ENCODE measurements around the gene RELB. TPM values are rescaled to one million over a fixed set of nuclear protein-coding genes. Genes with fewer than 3 reads are reported as not detected.

RELB gene
- total and polyA plus RNA-seq, 9 of the 15 experiments (the other 6 are each of a cell fraction or from before 2014, with no cell fraction given) = 0.15 to 1.1 (median 0.28) TPM; not detected in 2

GRCh38 chr19:45079911-45080370, 78.7 kb downstream of the RELB start:
- FAIRE-seq (no peak), ATAC-seq (no peak), DNase-seq (ENCODE audit: extremely low read depth in 1 of 4, low spot score in 3 of 4) (peak in 2 of 4 experiments; percentile 34 to 41)
- WGBS (ENCODE audit: insufficient coverage, low coverage, missing lambda C conversion rate) = 0% methylated on average over 6 of the region's 6 CpGs
- BruUV-seq (replicated peaks) = no TSS peak
- Histone ChIP-seq H3K9me3 (replicated peaks; ENCODE audit: control insufficient read depth, insufficient read depth, low read depth, low read length) (no peaks in the 10 kb centered on the region), H3K27ac (ENCODE audit: extremely low read depth, low read depth, low read length) (peak overlapping the region; percentile 90), H3K4me2 (ENCODE audit: insufficient read depth, low read length) (peak overlapping the region; percentile 89), H3K4me1 (replicated peaks in 1 of 2; ENCODE audit: control insufficient read depth in 2 of 2, insufficient read depth in 2 of 2, low read length in 2 of 2) (peaks cover 23 to 46% of the 10 kb centered on the region in 2 experiments), H3K79me2 (ENCODE audit: control insufficient read depth, insufficient read depth, low read length) (peaks cover 66% of the 10 kb centered on the region), H3K9ac (ENCODE audit: insufficient read depth in 1 of 2, low read depth in 2 of 2, low read length in 2 of 2) (peak overlapping the region; percentile 97 to 100), H2AFZ (ENCODE audit: low read depth, low read length) (no peak overlapping the region), H4K20me1 (replicated peaks; ENCODE audit: control insufficient read depth, insufficient read depth, low read length) (no peaks in the 10 kb centered on the region; the same call in 1 of the 2 replicates), H3K4me3 (peak overlapping the region; percentile 92), H3K27me3 (ENCODE audit: control insufficient read depth in 2 of 2, insufficient read depth in 2 of 2, low read length in 2 of 2) (no peaks in the 10 kb centered on the region), H3K9me1 (ENCODE audit: control insufficient read depth, insufficient read depth, low read length) (no peaks in the 10 kb centered on the region), H3K36me3 (ENCODE audit: control insufficient read depth, insufficient read depth, low read length) (peaks cover 34% of the 10 kb centered on the region; the same call in 2 of the 3 replicates)
- CTCF ChIA-PET (ENCODE audit: low intra/inter-chr PET ratio) = interaction anchor here (0.5 to 0.6 kb wide), 2 partner anchors 99 to 260 kb away, joined by 3 to 4 read pairs; partner anchors contain the start of gene KLC3
- in situ Hi-C loops (cut with MboI) (no loop called here), intact Hi-C loops (cut with micrococcal nuclease) (no loop called here)
- POLR2A ChIA-PET = interaction anchor here (0.7 to 0.9 kb wide), 2 partner anchors 13 to 112 kb away, joined by 3 read pairs; no protein-coding TSS in a partner anchor
- TF ChIP-seq TFAP4 (CRISPR knock-in tag; IDR thresholded peaks at IDR 0.05; ENCODE audit: borderline replicate concordance) = peak; percentile 69
- TF ChIP-seq, protein P1, sequence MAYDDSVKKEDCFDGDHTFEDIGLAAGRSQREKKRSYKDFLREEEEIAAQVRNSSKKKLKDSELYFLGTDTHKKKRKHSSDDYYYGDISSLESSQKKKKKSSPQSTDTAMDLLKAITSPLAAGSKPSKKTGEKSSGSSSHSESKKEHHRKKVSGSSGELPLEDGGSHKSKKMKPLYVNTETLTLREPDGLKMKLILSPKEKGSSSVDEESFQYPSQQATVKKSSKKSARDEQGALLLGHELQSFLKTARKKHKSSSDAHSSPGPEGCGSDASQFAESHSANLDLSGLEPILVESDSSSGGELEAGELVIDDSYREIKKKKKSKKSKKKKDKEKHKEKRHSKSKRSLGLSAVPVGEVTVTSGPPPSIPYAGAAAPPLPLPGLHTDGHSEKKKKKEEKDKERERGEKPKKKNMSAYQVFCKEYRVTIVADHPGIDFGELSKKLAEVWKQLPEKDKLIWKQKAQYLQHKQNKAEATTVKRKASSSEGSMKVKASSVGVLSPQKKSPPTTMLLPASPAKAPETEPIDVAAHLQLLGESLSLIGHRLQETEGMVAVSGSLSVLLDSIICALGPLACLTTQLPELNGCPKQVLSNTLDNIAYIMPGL (CRISPR knock-in tag; IDR thresholded peaks at IDR 0.05) = no peak
- no peak for TF ChIP-seq ZNF24 (IDR thresholded peaks at IDR 0.05)
- TF ChIP-seq CGGBP1 (CRISPR knock-in tag; IDR thresholded peaks at IDR 0.05) = no peak
- TF ChIP-seq, protein P2, sequence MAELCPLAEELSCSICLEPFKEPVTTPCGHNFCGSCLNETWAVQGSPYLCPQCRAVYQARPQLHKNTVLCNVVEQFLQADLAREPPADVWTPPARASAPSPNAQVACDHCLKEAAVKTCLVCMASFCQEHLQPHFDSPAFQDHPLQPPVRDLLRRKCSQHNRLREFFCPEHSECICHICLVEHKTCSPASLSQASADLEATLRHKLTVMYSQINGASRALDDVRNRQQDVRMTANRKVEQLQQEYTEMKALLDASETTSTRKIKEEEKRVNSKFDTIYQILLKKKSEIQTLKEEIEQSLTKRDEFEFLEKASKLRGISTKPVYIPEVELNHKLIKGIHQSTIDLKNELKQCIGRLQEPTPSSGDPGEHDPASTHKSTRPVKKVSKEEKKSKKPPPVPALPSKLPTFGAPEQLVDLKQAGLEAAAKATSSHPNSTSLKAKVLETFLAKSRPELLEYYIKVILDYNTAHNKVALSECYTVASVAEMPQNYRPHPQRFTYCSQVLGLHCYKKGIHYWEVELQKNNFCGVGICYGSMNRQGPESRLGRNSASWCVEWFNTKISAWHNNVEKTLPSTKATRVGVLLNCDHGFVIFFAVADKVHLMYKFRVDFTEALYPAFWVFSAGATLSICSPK (IDR thresholded peaks at IDR 0.05; ENCODE audit: borderline replicate concordance) = no peak
- TF ChIP-seq ZNF41 (CRISPR knock-in tag; conservative IDR thresholded peaks at IDR 0.05) = no peak
- TF ChIP-seq, protein P3, sequence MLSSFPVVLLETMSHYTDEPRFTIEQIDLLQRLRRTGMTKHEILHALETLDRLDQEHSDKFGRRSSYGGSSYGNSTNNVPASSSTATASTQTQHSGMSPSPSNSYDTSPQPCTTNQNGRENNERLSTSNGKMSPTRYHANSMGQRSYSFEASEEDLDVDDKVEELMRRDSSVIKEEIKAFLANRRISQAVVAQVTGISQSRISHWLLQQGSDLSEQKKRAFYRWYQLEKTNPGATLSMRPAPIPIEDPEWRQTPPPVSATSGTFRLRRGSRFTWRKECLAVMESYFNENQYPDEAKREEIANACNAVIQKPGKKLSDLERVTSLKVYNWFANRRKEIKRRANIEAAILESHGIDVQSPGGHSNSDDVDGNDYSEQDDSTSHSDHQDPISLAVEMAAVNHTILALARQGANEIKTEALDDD (IDR thresholded peaks at IDR 0.05) = 0 out of 2 replicates have a peak, but pooled peaks have one; percentile 21
- no peak for TF ChIP-seq HBP1 (CRISPR knock-in tag; IDR thresholded peaks at IDR 0.05)
- no peak for TF ChIP-seq BACH1 (tag; IDR thresholded peaks at IDR 0.05)
- TF ChIP-seq RFX5 (IDR thresholded peaks at IDR 0.05; ENCODE audit: low read depth, low read length) = no peak
- TF ChIP-seq, protein P4, sequence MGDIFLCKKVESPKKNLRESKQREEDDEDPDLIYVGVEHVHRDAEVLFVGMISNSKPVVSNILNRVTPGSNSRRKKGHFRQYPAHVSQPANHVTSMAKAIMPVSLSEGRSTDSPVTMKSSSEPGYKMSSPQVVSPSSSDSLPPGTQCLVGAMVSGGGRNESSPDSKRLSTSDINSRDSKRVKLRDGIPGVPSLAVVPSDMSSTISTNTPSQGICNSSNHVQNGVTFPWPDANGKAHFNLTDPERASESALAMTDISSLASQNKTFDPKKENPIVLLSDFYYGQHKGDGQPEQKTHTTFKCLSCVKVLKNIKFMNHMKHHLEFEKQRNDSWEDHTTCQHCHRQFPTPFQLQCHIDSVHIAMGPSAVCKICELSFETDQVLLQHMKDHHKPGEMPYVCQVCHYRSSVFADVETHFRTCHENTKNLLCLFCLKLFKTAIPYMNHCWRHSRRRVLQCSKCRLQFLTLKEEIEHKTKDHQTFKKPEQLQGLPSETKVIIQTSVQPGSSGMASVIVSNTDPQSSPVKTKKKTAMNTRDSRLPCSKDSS (IDR thresholded peaks at IDR 0.05; ENCODE audit: low read depth, partially characterized antibody) = no peak
- no peak for TF ChIP-seq JUND (IDR thresholded peaks at IDR 0.05; ENCODE audit: borderline replicate concordance, low read depth, low read length)
- TF ChIP-seq JUND (tag; IDR thresholded peaks at IDR 0.05; ENCODE audit: borderline replicate concordance, low read depth, low read length) = no peak

All from K562 (cell line).